HG02840 (cell line): ENCODE results near the gene GALNT2.

Source experiments
- ATAC-seq: cut with Tn5 transposase; IDR thresholded peaks from one replicate; pipeline ENCODE4 v1.9.1; 2021; ENCODE audit warnings: mild to moderate bottlenecking, moderate library complexity, moderate number of reproducible peaks; ENCODE audit not compliant: unreplicated experiment, low FRiP score

The GALNT2 gene

GRCh38 chr1:230156068-230156467, 89.0 kb downstream of the GALNT2 start:
- no peak for ATAC-seq

- no peak for ATAC-seq
Observed at GRCh38 chr1:230156536-230156935, 89.5 kb downstream of the GALNT2 start.

DNA sequence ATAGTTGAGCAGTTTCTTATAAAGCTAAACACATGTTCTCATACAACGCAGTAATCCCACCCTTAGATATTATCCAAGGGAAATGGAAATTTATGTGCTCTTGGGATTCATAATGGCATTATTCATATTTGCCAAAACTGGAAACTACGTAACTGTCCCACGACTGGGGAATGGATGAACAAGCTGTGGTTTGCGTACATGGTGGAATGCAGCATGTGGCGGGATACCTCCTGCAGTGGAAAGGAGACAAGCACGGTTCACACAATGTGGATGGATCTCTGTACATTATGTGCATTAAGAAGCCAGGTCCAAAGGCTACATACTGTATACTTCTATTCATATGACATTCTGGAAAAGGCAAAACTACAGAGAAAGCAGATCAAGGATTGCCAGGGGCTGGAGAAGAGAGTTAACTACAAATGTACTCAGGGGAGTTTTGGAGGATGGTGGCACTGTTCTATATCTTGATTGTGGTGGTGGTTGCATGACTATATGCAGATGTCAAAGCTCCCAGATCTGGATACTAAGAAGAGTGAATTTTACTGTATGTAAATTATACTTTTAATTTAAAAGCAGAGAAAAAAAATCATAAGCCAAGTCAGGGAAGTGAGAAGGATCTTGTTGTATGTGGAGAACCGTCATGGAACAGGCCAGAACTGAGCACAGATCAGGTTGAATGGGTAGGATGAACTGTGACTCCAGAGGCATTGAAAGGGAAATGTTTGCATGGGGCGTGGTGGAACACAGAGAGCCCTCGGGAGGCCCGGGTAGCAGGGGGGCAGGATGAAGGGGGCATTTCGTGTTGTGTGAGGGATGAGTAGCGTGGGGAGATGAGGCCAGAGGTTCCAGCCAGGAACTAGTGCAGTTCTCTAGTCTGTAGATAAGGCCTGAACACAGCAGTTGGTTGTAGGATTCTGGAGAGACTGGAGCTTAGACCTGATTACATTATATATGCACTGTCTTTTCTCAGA, 90.7 kb downstream of the GALNT2 start:
- no peak for ATAC-seq

- no peak for ATAC-seq
Observed at GRCh38 chr1:230158415-230159291, 91.6 kb downstream of the GALNT2 start.

GRCh38 chr1:230159580-230159979, 92.5 kb downstream of the GALNT2 start:
- no peak for ATAC-seq

DNA sequence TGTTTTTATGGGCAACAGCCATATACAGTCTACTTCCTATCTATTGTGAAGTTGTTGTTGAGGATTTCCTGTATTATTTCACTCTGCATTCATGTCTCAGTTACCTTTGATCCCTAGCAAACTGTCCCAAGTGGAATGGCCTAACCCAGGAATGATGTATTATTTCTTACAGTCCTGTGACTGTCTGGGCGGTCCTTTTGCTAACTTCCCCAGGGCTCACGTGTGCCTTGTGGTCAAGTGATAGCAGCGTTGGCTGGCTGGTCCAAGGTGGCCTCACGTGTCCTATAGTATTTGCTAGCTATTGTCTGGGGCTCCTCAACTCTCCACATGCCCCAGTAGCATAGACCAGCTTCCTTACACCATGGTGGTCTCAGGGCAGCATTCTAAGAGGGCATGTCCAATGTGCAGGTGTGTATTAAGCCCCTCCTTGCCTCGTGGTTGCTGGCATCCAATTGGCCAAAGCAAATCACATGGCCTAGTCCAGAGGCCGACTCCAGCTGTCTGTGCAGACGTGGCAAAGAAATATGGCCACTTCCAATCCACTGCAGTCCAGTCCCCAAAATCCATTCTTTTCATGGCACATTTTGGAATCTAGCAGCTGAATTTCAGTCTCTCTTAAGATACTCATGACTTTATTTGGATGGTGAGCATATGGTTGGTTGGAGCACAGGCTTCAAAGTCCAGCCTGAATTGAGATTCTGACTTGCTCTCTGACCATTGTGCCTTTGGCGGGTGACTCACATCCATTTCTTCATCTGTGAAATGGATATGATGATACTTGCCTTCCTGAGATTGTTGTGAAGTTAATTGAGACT, 94.1 kb downstream of the GALNT2 start:
- no peak for ATAC-seq

GRCh38 chr1:230163205-230163604, 96.2 kb downstream of the GALNT2 start:
- no peak for ATAC-seq

GRCh38 chr1:230163719-230164118, 96.7 kb downstream of the GALNT2 start:
- ATAC-seq = no peak

DNA sequence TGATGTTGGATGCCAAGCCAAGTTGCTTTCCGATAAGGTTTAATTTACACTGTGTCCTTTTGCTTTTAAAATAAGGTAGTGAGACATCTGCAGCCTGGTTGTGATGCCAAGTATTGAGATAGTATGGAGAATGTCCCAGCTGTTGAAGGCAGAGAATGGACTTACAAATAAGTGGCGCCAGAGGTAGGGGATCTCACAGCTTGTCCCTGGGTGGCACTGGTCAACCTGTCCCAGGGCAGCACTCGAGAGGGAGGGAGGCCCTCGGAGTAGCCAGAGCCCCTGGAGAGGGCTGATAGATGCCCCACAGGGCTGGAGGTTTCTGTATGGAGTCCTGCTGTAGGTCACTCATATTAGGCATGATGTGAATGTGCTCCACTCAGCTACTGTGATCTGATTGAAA, 98.5 kb downstream of the GALNT2 start:
- ATAC-seq = no peak

DNA sequence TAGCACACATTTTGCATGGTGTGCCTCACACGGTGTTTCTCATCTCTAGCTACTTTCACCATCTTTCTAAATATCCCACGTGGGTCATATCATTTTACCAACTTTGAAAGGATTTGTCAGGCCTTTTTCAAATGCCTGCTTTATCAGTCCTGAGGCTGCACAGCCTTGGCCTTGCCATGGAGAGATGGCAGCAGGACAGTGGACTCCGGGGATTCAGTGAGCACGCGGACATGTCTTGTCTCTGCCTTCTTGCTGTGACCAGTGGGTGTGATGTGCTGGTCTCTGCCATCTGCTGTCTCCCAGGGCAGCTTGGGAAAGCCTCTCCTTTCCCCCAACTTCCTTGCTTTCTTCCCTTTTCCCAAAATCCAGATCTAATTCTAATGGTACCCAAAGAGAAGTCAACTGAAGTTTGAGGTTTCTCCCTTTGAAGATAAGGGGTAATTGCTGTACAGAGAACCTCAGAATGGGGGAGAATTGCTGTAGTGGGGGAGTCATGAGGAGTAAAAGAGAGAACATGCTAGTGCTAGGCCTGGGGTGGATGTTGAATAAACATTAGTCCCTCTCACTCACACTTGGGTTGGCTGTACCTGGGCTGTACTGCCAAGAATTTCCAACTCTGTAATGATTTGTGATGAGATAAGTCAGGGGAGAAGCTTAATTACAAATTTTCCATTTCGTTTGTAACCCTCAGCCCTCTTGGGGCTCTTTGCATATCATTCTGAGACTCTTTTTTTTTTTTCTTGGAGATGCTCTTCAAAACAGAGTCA, 99.5 kb downstream of the GALNT2 start:
- ATAC-seq = no peak

DNA sequence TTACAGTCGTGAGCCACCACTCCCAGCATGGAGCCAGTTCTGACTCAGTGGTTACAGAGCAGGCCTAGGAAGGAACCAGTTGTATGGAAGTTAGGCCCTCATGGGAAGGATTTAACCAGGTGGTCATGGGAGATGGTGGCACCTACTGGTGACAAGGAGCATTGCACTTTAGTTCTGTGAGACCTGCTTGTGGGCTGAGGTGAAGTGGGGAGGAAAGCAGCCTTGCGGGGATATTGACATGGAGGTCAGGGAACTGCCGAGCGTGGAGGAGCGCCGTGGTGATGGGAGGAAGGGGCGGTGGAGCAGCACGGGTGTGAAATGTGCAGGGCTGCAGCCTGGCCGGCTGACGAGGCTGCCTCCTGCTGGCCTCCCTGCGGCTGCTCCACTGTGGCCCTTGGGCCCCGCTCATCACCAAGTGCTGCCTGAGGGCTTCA, 100.4 kb downstream of the GALNT2 start:
- ATAC-seq = no peak

DNA sequence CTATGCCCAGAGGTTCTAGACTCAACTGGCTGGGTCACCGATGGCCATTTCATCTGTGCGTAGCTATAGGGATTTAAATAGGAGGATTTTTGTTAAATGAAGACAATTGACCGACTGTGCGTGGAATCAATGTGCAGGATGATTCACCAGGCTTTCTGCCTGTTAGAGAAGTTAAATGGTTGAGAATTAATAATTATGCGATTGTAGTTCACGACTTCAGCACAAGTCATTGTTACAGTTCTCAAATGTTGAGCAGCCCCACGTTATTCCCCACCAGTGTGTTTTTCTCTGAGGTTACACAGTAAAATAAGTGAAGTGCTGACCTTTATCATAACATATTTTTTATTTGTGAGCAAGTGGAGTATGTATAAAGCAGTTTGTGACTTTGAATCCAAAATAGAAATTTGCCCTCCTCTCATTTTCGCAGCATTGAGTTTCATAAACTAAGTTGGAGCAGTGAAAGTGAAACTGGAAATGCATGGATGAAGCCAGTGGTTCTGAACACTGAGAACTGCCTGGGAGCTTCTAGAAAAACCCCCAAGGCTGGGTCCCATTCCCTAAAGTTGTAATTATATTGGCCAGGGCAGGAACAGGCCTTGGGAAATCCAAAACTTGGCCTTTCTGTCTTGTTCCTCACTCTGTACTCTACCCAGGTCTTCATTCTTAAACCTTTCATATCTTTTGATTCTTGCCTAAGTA, 102.6 kb downstream of the GALNT2 start:
- no peak for ATAC-seq

DNA sequence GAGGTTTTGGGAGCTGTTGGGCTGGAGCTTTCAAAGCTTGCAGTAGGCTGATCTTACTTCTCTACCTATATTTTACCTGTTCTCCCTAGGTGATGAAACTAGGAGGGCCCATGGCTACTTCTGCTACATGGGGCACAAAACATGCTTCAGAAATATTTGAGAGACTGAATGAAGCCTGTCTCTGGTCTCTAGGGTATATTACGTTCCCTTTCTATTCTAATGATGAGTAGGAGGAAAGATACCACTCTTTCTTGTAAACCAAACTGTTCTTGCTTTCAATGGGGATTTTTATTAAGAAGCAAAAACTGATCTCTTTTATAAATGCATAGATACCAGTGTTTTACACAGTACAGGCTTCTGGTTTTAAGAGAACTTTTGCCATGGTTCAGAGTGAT, 103.1 kb downstream of the GALNT2 start:
- ATAC-seq = no peak

- no peak for ATAC-seq
Observed at GRCh38 chr1:230170622-230171021, 103.6 kb downstream of the GALNT2 start.

- no peak for ATAC-seq
Observed at GRCh38 chr1:230171356-230172015, 104.4 kb downstream of the GALNT2 start.

DNA sequence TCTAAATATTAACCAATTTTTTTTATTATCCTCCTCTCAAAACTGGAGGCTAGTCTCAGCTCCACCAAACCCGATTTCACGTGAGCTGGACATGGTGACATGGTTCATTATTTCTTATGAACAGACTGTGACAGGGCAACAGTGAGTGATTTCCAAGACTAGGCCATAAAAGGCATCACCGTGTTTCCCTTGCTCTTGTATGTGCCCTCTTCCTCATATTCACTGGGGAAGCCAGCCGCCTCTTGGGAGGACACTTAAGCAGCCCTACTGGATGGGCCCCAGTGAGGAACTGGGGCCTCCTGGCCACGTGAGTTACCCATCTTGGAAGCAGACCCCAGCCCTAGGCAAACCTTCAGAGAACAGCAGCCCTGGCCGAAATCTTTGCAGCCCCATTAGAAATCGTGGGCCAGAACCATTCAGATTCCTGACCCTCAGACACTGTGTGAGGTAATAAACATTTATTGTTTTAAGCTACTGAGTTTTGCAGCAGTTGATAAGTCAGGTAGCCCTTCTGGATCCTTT, 105.0 kb downstream of the GALNT2 start:
- ATAC-seq = no peak

DNA sequence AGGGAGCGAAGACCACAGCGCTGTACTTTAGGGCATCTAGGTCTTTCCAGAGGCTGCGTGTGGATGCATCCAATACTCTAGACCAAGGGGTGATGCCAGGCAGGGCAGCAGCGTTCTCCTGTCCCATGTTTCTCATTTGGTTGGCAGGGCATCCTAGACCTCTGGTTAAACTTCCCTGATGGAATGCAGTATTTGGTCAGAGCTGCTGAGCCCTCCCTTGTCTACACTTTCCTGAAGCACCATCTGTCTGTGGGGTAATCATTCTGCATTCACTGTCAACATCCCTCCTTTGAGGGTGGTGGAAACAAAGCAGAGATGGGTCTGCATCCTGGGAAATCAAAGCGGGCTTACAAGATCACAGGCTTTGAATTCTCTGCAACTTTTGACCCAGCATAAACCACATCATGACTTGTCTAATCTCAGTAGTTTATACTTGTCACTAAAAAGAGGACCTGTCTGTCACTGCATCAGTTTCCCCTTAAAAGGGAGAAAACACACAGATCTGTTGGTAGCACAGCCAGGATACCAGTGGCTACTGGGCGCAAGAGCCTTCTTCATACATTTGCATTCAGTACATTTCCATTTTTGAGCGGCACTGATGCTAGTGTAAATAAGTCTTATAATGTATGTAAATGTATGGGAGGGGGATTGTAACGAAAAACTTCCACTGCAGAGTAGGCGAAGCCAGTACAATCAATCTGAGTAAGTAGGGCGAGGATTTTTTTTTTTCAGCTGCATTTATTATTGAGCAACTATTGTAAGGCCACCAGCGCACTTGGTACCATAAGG, 106.3 kb downstream of the GALNT2 start:
- no peak for ATAC-seq

DNA sequence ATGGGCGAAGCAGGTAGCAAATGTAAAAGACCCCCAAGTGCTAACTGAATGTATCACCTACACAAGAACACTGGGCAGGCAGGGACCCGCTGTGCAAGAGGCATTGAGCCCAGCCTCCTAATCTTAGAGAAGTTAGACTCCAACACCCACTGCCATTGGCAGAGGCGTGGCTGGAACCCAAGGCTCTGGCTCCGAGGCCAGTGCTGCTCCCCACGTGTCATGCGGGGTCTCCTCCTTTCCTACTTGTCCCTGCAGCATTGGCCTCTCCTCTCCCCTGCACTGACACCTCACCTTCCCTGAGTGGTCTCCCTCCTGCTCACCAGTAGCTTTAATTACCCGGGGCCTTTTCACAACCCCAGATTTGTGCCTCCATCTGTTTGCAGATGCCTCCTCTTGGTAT, 107.0 kb downstream of the GALNT2 start:
- ATAC-seq = no peak
